IMR-90 (cell line): ENCODE data around the gene CDON. TPM values are rescaled to one million over a fixed set of nuclear protein-coding genes. Genes with fewer than 3 reads are reported as not detected.

ENCODE experiments used
- ATAC-seq: fragments of 200-7000 bp; cut with Tn5 transposase; 2 replicates; pipeline ENCODE4 v1.9.1; 2020; ENCODE audit warnings: low read depth, mild to moderate bottlenecking, moderate library complexity
- BruUV-seq: library from RNA; stranded (reverse); fragments of 400-500 nt; replicated peaks from 2 replicates; lab custom pipeline; 2021; lab: Mats Ljungman, UMichigan
- CTCF ChIA-PET: fragments of 300-600 bp; formaldehyde crosslinking; extraction: SDS; loops from one replicate; lab custom pipeline; 2021; ENCODE audit warnings: antibody characterized with exemption; lab: Yijun Ruan, JAX
- POLR2A ChIA-PET: fragments of 300-600 bp; sonication (Branson Sonifier 250); formaldehyde crosslinking; loops from one replicate; lab custom pipeline; 2022; ENCODE audit warnings: antibody characterized with exemption; ENCODE audit not compliant: unreplicated experiment; lab: Charles Lee
- DNase-seq: peaks from one replicate; pipeline ENCODE4 v3.0.0; 2013
- H2AFZ ChIP-seq: replicated peaks from 2 replicates; pipeline ENCODE3; 2013; ENCODE audit warnings: low read length, mild to moderate bottlenecking; ENCODE audit not compliant: poor library complexity
- H2AK5ac ChIP-seq: 2 replicates; pipeline ENCODE4 v1.6.1; 2013; ENCODE audit warnings: low read depth, low read length, inconsistent platforms
- H2AK9ac ChIP-seq: replicated peaks from 2 replicates; pipeline ENCODE3; 2013; ENCODE audit warnings: mild to moderate bottlenecking, low read depth, low read length, moderate library complexity; ENCODE audit not compliant: poor library complexity
- H2BK120ac ChIP-seq: 2 replicates; pipeline ENCODE4 v1.6.1; 2013; ENCODE audit warnings: low read depth, low read length, inconsistent platforms
- H2BK15ac ChIP-seq: 3 replicates; pipeline ENCODE4 v1.6.1; 2013; ENCODE audit warnings: low read depth, low read length, inconsistent platforms
- H2BK20ac ChIP-seq: 2 replicates; pipeline ENCODE4 v1.6.1; 2013; ENCODE audit warnings: low read depth, mild to moderate bottlenecking, inconsistent platforms, low read length, moderate library complexity
- H2BK5ac ChIP-seq: 2 replicates; pipeline ENCODE4 v1.6.1; 2013; ENCODE audit warnings: mild to moderate bottlenecking, low read depth, low read length, inconsistent platforms; ENCODE audit not compliant: poor library complexity, severe bottlenecking
- H3K14ac ChIP-seq: replicated peaks from 2 replicates; pipeline ENCODE4 v1.6.1; 2013; ENCODE audit warnings: low read depth, low read length, inconsistent platforms
- H3K18ac ChIP-seq: 2 replicates; pipeline ENCODE4 v1.6.1; 2013; ENCODE audit warnings: low read depth, low read length, control low read depth
- H3K23ac ChIP-seq: 2 replicates; pipeline ENCODE4 v1.6.1; 2013; ENCODE audit warnings: low read depth, low read length, inconsistent platforms
- H3K27ac ChIP-seq: 2 replicates; pipeline ENCODE4 v1.5.1; 2013; ENCODE audit warnings: mild to moderate bottlenecking, control low read depth, low read length; ENCODE audit not compliant: insufficient read depth
- H3K27me3 ChIP-seq: 2 replicates; pipeline ENCODE4 v1.6.1; 2013; ENCODE audit warnings: low read length; ENCODE audit not compliant: control insufficient read depth, insufficient read depth
- H3K36me3 ChIP-seq: 2 replicates; pipeline ENCODE4 v1.6.1; 2013; ENCODE audit warnings: low read length, mixed read lengths; ENCODE audit not compliant: control insufficient read depth, insufficient read depth
- H3K4ac ChIP-seq: 2 replicates; pipeline ENCODE4 v1.6.1; 2013; ENCODE audit warnings: low read depth, low read length, inconsistent platforms
- H3K4me1 ChIP-seq: 2 replicates; pipeline ENCODE4 v1.6.1; 2013; ENCODE audit warnings: low read length, mixed read lengths; ENCODE audit not compliant: control insufficient read depth, insufficient read depth
- H3K4me2 ChIP-seq: 2 replicates; pipeline ENCODE4 v1.6.1; 2013; ENCODE audit warnings: low read depth, mild to moderate bottlenecking, control low read depth, low read length, moderate library complexity
- H3K4me3 ChIP-seq: 2 replicates; pipeline ENCODE4 v1.5.1; 2013; ENCODE audit warnings: low read depth, mild to moderate bottlenecking, control low read depth, low read length, moderate library complexity; ENCODE audit not compliant: insufficient read depth
- H3K56ac ChIP-seq: 2 replicates; pipeline ENCODE4 v1.6.1; 2013; ENCODE audit warnings: low read length, inconsistent platforms; ENCODE audit not compliant: insufficient read depth; ENCODE audit errors: extremely low read depth
- H3K79me1 ChIP-seq, 2 experiments: 2 replicates each; pipeline ENCODE4 v1.6.1; 2013; ENCODE audit warnings: low read length in 2 of 2, inconsistent platforms in 1 of 2, low read depth in 1 of 2
- H3K9ac ChIP-seq: 2 replicates; pipeline ENCODE4 v1.6.1; 2013; ENCODE audit warnings: low read depth, low read length, control low read depth
- H3K9me1 ChIP-seq: 2 replicates; pipeline ENCODE4 v1.6.1; 2013; ENCODE audit warnings: low read length, inconsistent platforms; ENCODE audit not compliant: insufficient read depth
- H3K9me3 ChIP-seq: 2 replicates; pipeline ENCODE4 v1.6.1; 2013; ENCODE audit warnings: low read length; ENCODE audit not compliant: control insufficient read depth, insufficient read depth
- H4K20me1 ChIP-seq: 2 replicates; pipeline ENCODE4 v1.6.1; 2013; ENCODE audit warnings: low read length, inconsistent platforms; ENCODE audit not compliant: insufficient read depth
- H4K5ac ChIP-seq: 2 replicates; pipeline ENCODE4 v1.6.1; 2013; ENCODE audit warnings: mild to moderate bottlenecking, low read depth, low read length, control low read depth
- H4K8ac ChIP-seq, 2 experiments: 2 replicates each; pipeline ENCODE4 v1.6.1; 2013; ENCODE audit warnings: low read depth in 2 of 2, low read length in 2 of 2, control low read depth in 1 of 2, inconsistent platforms in 1 of 2
- H4K91ac ChIP-seq: 2 replicates; pipeline ENCODE4 v1.6.1; 2013; ENCODE audit warnings: low read depth, low read length, inconsistent platforms; ENCODE audit not compliant: insufficient read depth
- FOS ChIP-seq: fragments of 150-350 bp; IDR thresholded peaks from 2 replicates; pipeline ENCODE4 v1.6.1; 2016; ENCODE audit warnings: low read depth, low read length
- MAFK ChIP-seq: IDR thresholded peaks from 2 replicates; pipeline ENCODE4 v1.6.1; 2012; ENCODE audit warnings: low read depth, low read length, improper control_type of control experiment
- MXI1 ChIP-seq: IDR thresholded peaks from 2 replicates; pipeline ENCODE4 v1.6.1; 2012; ENCODE audit warnings: low read depth, mild to moderate bottlenecking, low read length, moderate library complexity, borderline replicate concordance
- POLR2A ChIP-seq: IDR thresholded peaks from 2 replicates; pipeline ENCODE4 v1.6.1; 2012; ENCODE audit warnings: mild to moderate bottlenecking, low read depth, low read length
- RFX5 ChIP-seq: IDR thresholded peaks from 2 replicates; pipeline ENCODE4 v1.8.0; 2012; ENCODE audit warnings: low read depth, mild to moderate bottlenecking, low read length, moderate library complexity
- SMC3 ChIP-seq: fragments of 150-350 bp; IDR thresholded peaks from 2 replicates; pipeline ENCODE4 v1.6.1; 2016; ENCODE audit warnings: low read depth, mild to moderate bottlenecking, antibody characterized with exemption, low read length, moderate library complexity
- WGBS, 2 experiments: methylation state at CpG; one replicate each; pipeline versions ENCODE4 v1.1.5 to v1.1.7; 2013; ENCODE audit warnings: missing lambda C conversion rate in 2 of 2; ENCODE audit not compliant: insufficient read length in 1 of 2; ENCODE audit errors: extremely low coverage in 2 of 2; 5-methylcytosine and 5-hydroxymethylcytosine counted together
- dilution Hi-C: fragments of 300-500 bp; cut with HindIII; formaldehyde crosslinking; loops from one replicate; pipeline ENCODE4 v1.14.3; 2018; ENCODE audit warnings: low sequenced_read_pairs; ENCODE audit not compliant: unreplicated experiment
- in situ Hi-C: fragments of 300-500 bp; cut with MboI; formaldehyde crosslinking; loops from 3 replicates; pipeline ENCODE4 v1.14.3; 2019; ENCODE audit warnings: low sequenced_read_pairs, inconsistent platforms, mixed read lengths
- intact Hi-C: fragments of 100-400 bp; cut with micrococcal nuclease; formaldehyde crosslinking; loops from 2 replicates; pipeline ENCODE4 v1.10.0; 2022
- polyA plus RNA-seq, 3 experiments: library from polyadenylated mRNA; depleted of rRNA; stranded (reverse); fragments of >200 nt; gene quantifications; 2 replicates each; pipeline ENCODE4 v1.2.3, GENCODE V29; 2012; ENCODE audit warnings: low replicate concordance in 1 of 3
- total RNA-seq: library from RNA; depleted of rRNA; stranded (reverse); fragments of >200 nt; gene quantifications from 2 replicates; pipeline ENCODE4 v1.2.3, GENCODE V29; 2012
- TF ChIP-seq, protein P1 (sequence below): fragments of 150-350 bp; IDR thresholded peaks from 2 replicates; pipeline ENCODE4 v1.6.1; 2016; ENCODE audit warnings: low read depth, mild to moderate bottlenecking, low read length, moderate library complexity, borderline replicate concordance

CDON gene
- total and polyA plus RNA-seq, 2 of the 4 experiments (the other 2 are of a cell fraction) = 1.2 to 3.8 TPM

DNA sequence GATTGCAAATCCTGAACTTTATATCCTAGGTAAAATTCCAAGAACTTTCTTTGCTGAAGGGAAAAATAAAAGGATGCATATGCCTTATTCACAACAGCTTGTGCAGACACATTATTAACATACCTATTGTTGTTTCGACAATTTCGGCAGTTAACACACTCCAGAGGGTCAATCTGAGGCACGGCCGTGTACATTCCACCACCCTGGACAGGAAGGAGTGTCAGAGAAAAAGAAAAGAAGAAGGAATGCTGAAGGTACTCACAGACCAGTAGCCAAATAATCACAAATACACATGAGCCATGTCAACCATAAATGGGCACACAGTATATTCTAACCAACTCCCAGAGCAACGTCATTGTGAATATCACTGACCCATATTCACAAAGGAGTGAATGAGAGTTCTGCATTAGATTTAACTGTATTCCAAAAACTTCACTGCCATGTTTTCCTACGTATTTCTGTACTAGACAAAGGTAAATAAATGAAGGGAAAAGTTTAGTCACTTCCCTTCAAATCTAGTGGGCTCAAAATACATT lies 84.4 kb downstream of the CDON start:
- Histone ChIP-seq H3K56ac (no peak overlapping the region), H3K79me1 (no peaks in the 10 kb centered on the region), H3K4me3 (no peak overlapping the region), H4K91ac (no peak overlapping the region), H3K27ac (no peak overlapping the region), H2AK5ac (no peak overlapping the region), H3K14ac (no peak overlapping the region), H3K9ac (no peak overlapping the region), H3K27me3 (no peaks in the 10 kb centered on the region; the same call in 1 of the 2 replicates), H3K36me3 (no peaks in the 10 kb centered on the region), H2AK9ac (no peak overlapping the region), H3K23ac (no peak overlapping the region), H2BK5ac (no peak overlapping the region), H3K18ac (no peak overlapping the region), H2BK15ac (no peak overlapping the region), H2BK120ac (no peak overlapping the region), H4K20me1 (no peaks in the 10 kb centered on the region), H3K4me2 (no peak overlapping the region), H3K9me1 (no peaks in the 10 kb centered on the region), H3K4ac (no peak overlapping the region), H3K9me3 (no peaks in the 10 kb centered on the region), H4K5ac (no peak overlapping the region), H2AFZ (no peak overlapping the region), H2BK20ac (no peak overlapping the region), H3K4me1 (no peaks in the 10 kb centered on the region), H4K8ac (no peak overlapping the region)
- ChIA-PET CTCF (no interaction called here), POLR2A (no interaction called here)
- dilution Hi-C loops (no loop called here), intact Hi-C loops (no loop called here), in situ Hi-C loops (no loop called here)
- BruUV-seq = no TSS peak
- TF ChIP-seq MXI1 = no peak
- TF ChIP-seq FOS = no peak
- TF ChIP-seq, protein P1, sequence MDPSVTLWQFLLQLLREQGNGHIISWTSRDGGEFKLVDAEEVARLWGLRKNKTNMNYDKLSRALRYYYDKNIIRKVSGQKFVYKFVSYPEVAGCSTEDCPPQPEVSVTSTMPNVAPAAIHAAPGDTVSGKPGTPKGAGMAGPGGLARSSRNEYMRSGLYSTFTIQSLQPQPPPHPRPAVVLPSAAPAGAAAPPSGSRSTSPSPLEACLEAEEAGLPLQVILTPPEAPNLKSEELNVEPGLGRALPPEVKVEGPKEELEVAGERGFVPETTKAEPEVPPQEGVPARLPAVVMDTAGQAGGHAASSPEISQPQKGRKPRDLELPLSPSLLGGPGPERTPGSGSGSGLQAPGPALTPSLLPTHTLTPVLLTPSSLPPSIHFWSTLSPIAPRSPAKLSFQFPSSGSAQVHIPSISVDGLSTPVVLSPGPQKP = no peak
- no peak for TF ChIP-seq POLR2A
- no peak for TF ChIP-seq SMC3
- TF ChIP-seq RFX5 = no peak
- no peak for TF ChIP-seq MAFK
- DNase-seq (no peak), ATAC-seq (no peak)
- WGBS, 2 experiments = no CpG with 5 or more reads among the region's 6 CpGs
